ENCODE results near the gene SSBP4.

Gene SSBP4

GRCh38 chr19:18424890-18425514 lies 5.8 kb downstream of the SSBP4 start:
- peaks cover 2% of the 10 kb centered on the region for H3K4me1 ChIP-seq (ENCODE audit: control insufficient read depth, low read depth, low read length)

GRCh38 chr19:18425515-18426415 lies 6.6 kb downstream of the SSBP4 start:
- H3K4me3 ChIP-seq (ENCODE audit: low read length) = no peak overlapping the region
- H3K23ac ChIP-seq (ENCODE audit: low read length) = no peak overlapping the region
- no peak overlapping the region for H2BK5ac ChIP-seq (ENCODE audit: low read length)
- DNase-seq = no peak
- H3K4ac ChIP-seq (ENCODE audit: low read depth, low read length) = no peak overlapping the region
- H4K5ac ChIP-seq (ENCODE audit: low read length) = no peak overlapping the region
- no peak overlapping the region for H2BK15ac ChIP-seq (replicated peaks; ENCODE audit: low read depth)
- no CpG with 5 or more reads among the region's 18 CpGs for WGBS (ENCODE audit: extremely low coverage, insufficient coverage, low lambda C conversion rate)
- H3K56ac ChIP-seq (ENCODE audit: low read length) = no peak overlapping the region
- H3K27me3 ChIP-seq (ENCODE audit: insufficient read depth, low read length, poor library complexity) = no peaks in the 10 kb centered on the region
- no peak overlapping the region for H2AK5ac ChIP-seq (ENCODE audit: low read length)
- no peak overlapping the region for H2BK120ac ChIP-seq (ENCODE audit: low read depth, low read length)
- peaks cover 7% of the 10 kb centered on the region for H3K79me2 ChIP-seq (ENCODE audit: control insufficient read depth, insufficient read depth, low read length)
- H3K27ac ChIP-seq (ENCODE audit: low read depth, low read length) = no peak overlapping the region
- no peak overlapping the region for H3K18ac ChIP-seq (ENCODE audit: low read length)
- H4K8ac ChIP-seq (ENCODE audit: low read depth, low read length) = no peak overlapping the region
- peaks cover 8% of the 10 kb centered on the region for H3K79me1 ChIP-seq (ENCODE audit: low read length)
- H3K9ac ChIP-seq (ENCODE audit: low read length) = no peak overlapping the region
- no peak overlapping the region for H3K4me2 ChIP-seq (ENCODE audit: low read length)
- no peaks in the 10 kb centered on the region for H3K36me3 ChIP-seq (ENCODE audit: control insufficient read depth, insufficient read depth, low read length)
- peaks cover 2% of the 10 kb centered on the region for H3K4me1 ChIP-seq (ENCODE audit: control insufficient read depth, low read depth, low read length)

More at GRCh38 chr19:18424890-18425514, 5.8 kb downstream of the SSBP4 start:
- Histone ChIP-seq H3K27ac (ENCODE audit: low read depth, low read length) (no peak overlapping the region), H2BK120ac (ENCODE audit: low read depth, low read length) (no peak overlapping the region), H3K36me3 (ENCODE audit: control insufficient read depth, insufficient read depth, low read length) (no peaks in the 10 kb centered on the region), H3K4me2 (ENCODE audit: low read length) (no peak overlapping the region), H3K4me3 (ENCODE audit: low read length) (no peak overlapping the region), H3K56ac (ENCODE audit: low read length) (peak overlapping the region; percentile 34), H3K79me2 (ENCODE audit: control insufficient read depth, insufficient read depth, low read length) (peaks cover 7% of the 10 kb centered on the region), H2BK5ac (ENCODE audit: low read length) (no peak overlapping the region), H4K8ac (ENCODE audit: low read depth, low read length) (no peak overlapping the region), H3K23ac (ENCODE audit: low read length) (no peak overlapping the region), H4K5ac (ENCODE audit: low read length) (no peak overlapping the region), H3K18ac (ENCODE audit: low read length) (no peak overlapping the region), H3K4ac (ENCODE audit: low read depth, low read length) (no peak overlapping the region), H2BK15ac (replicated peaks; ENCODE audit: low read depth) (no peak overlapping the region), H3K9ac (ENCODE audit: low read length) (no peak overlapping the region), H3K79me1 (ENCODE audit: low read length) (peaks cover 8% of the 10 kb centered on the region), H2AK5ac (ENCODE audit: low read length) (no peak overlapping the region), H3K27me3 (ENCODE audit: insufficient read depth, low read length, poor library complexity) (no peaks in the 10 kb centered on the region)
- WGBS (ENCODE audit: extremely low coverage, insufficient coverage, low lambda C conversion rate) = no CpG with 5 or more reads among the region's 17 CpGs
- DNase-seq = no peak

GRCh38 chr19:18426416-18426767 lies 7.2 kb downstream of the SSBP4 start:
- no peak overlapping the region for H3K27ac ChIP-seq (ENCODE audit: low read depth, low read length)
- no peak overlapping the region for H4K5ac ChIP-seq (ENCODE audit: low read length)
- no peak overlapping the region for H4K8ac ChIP-seq (ENCODE audit: low read depth, low read length)
- no peak overlapping the region for H3K9ac ChIP-seq (ENCODE audit: low read length)
- H3K4ac ChIP-seq (ENCODE audit: low read depth, low read length) = no peak overlapping the region
- DNase-seq = no peak
- no peak overlapping the region for H2BK5ac ChIP-seq (ENCODE audit: low read length)
- WGBS (ENCODE audit: extremely low coverage, insufficient coverage, low lambda C conversion rate) = no CpG with 5 or more reads among the region's 8 CpGs
- H3K56ac ChIP-seq (ENCODE audit: low read length) = no peak overlapping the region
- no peak overlapping the region for H3K18ac ChIP-seq (ENCODE audit: low read length)
- H3K4me2 ChIP-seq (ENCODE audit: low read length) = no peak overlapping the region
- H3K79me2 ChIP-seq (ENCODE audit: control insufficient read depth, insufficient read depth, low read length) = peaks cover 5% of the 10 kb centered on the region
- H3K79me1 ChIP-seq (ENCODE audit: low read length) = peaks cover 5% of the 10 kb centered on the region
- H2BK15ac ChIP-seq (replicated peaks; ENCODE audit: low read depth) = no peak overlapping the region
- H2BK120ac ChIP-seq (ENCODE audit: low read depth, low read length) = no peak overlapping the region
- peaks cover 2% of the 10 kb centered on the region for H3K4me1 ChIP-seq (ENCODE audit: control insufficient read depth, low read depth, low read length)
- H3K27me3 ChIP-seq (ENCODE audit: insufficient read depth, low read length, poor library complexity) = no peaks in the 10 kb centered on the region
- H3K23ac ChIP-seq (ENCODE audit: low read length) = no peak overlapping the region
- H3K36me3 ChIP-seq (ENCODE audit: control insufficient read depth, insufficient read depth, low read length) = no peaks in the 10 kb centered on the region
- H3K4me3 ChIP-seq (ENCODE audit: low read length) = no peak overlapping the region
- no peak overlapping the region for H2AK5ac ChIP-seq (ENCODE audit: low read length)

- H3K4ac ChIP-seq (ENCODE audit: low read depth, low read length) = no peak overlapping the region
- no CpG with 5 or more reads among the region's 16 CpGs for WGBS (ENCODE audit: extremely low coverage, insufficient coverage, low lambda C conversion rate)
- H3K27ac ChIP-seq (ENCODE audit: low read depth, low read length) = no peak overlapping the region
Measured at GRCh38 chr19:18427080-18427742, 8.0 kb downstream of the SSBP4 start.

GRCh38 chr19:18427743-18428113 lies 8.5 kb downstream of the SSBP4 start:
- H3K36me3 ChIP-seq (ENCODE audit: control insufficient read depth, insufficient read depth, low read length) = no peaks in the 10 kb centered on the region
- no peak for DNase-seq
- no peak overlapping the region for H3K27ac ChIP-seq (ENCODE audit: low read depth, low read length)
- H2BK5ac ChIP-seq (ENCODE audit: low read length) = no peak overlapping the region
- H3K18ac ChIP-seq (ENCODE audit: low read length) = no peak overlapping the region
- WGBS (ENCODE audit: extremely low coverage, insufficient coverage, low lambda C conversion rate) = no CpG with 5 or more reads among the region's 12 CpGs
- H4K8ac ChIP-seq (ENCODE audit: low read depth, low read length) = no peak overlapping the region
- no peak overlapping the region for H2BK120ac ChIP-seq (ENCODE audit: low read depth, low read length)
- H3K27me3 ChIP-seq (ENCODE audit: insufficient read depth, low read length, poor library complexity) = no peaks in the 10 kb centered on the region
- H3K4me3 ChIP-seq (ENCODE audit: low read length) = no peak overlapping the region
- H3K4me2 ChIP-seq (ENCODE audit: low read length) = no peak overlapping the region
- no peak overlapping the region for H2AK5ac ChIP-seq (ENCODE audit: low read length)
- H4K5ac ChIP-seq (ENCODE audit: low read length) = no peak overlapping the region
- no peak overlapping the region for H2BK15ac ChIP-seq (replicated peaks; ENCODE audit: low read depth)
- peaks cover 4% of the 10 kb centered on the region for H3K79me1 ChIP-seq (ENCODE audit: low read length)
- H3K4ac ChIP-seq (ENCODE audit: low read depth, low read length) = no peak overlapping the region
- no peak overlapping the region for H3K23ac ChIP-seq (ENCODE audit: low read length)
- H3K56ac ChIP-seq (ENCODE audit: low read length) = no peak overlapping the region
- peaks cover 2% of the 10 kb centered on the region for H3K79me2 ChIP-seq (ENCODE audit: control insufficient read depth, insufficient read depth, low read length)
- H3K4me1 ChIP-seq (ENCODE audit: control insufficient read depth, low read depth, low read length) = peaks cover 2% of the 10 kb centered on the region
- no peak overlapping the region for H3K9ac ChIP-seq (ENCODE audit: low read length)

More at GRCh38 chr19:18427080-18427742, 8.0 kb downstream of the SSBP4 start:
- Histone ChIP-seq H2BK5ac (ENCODE audit: low read length) (no peak overlapping the region), H2BK15ac (replicated peaks; ENCODE audit: low read depth) (no peak overlapping the region), H3K79me1 (ENCODE audit: low read length) (peaks cover 4% of the 10 kb centered on the region), H4K5ac (ENCODE audit: low read length) (no peak overlapping the region), H3K23ac (ENCODE audit: low read length) (no peak overlapping the region), H2AK5ac (ENCODE audit: low read length) (no peak overlapping the region), H3K18ac (ENCODE audit: low read length) (no peak overlapping the region), H3K4me2 (ENCODE audit: low read length) (no peak overlapping the region), H3K4me3 (ENCODE audit: low read length) (no peak overlapping the region), H3K9ac (ENCODE audit: low read length) (no peak overlapping the region), H3K56ac (ENCODE audit: low read length) (no peak overlapping the region), H2BK120ac (ENCODE audit: low read depth, low read length) (no peak overlapping the region), H3K4me1 (ENCODE audit: control insufficient read depth, low read depth, low read length) (peaks cover 2% of the 10 kb centered on the region), H3K79me2 (ENCODE audit: control insufficient read depth, insufficient read depth, low read length) (peaks cover 4% of the 10 kb centered on the region), H3K36me3 (ENCODE audit: control insufficient read depth, insufficient read depth, low read length) (no peaks in the 10 kb centered on the region), H4K8ac (ENCODE audit: low read depth, low read length) (no peak overlapping the region), H3K27me3 (ENCODE audit: insufficient read depth, low read length, poor library complexity) (no peaks in the 10 kb centered on the region)
- no peak for DNase-seq

Measured in mesendoderm (in vitro differentiated cells).